Measurements from ENCODE around the gene PRKRA.
"Not testable (repeated sequence)": the region's sequence is repeated elsewhere in the genome, so short reads cannot be mapped to it uniquely, and the experiment has no call there.

The PRKRA gene

DNA sequence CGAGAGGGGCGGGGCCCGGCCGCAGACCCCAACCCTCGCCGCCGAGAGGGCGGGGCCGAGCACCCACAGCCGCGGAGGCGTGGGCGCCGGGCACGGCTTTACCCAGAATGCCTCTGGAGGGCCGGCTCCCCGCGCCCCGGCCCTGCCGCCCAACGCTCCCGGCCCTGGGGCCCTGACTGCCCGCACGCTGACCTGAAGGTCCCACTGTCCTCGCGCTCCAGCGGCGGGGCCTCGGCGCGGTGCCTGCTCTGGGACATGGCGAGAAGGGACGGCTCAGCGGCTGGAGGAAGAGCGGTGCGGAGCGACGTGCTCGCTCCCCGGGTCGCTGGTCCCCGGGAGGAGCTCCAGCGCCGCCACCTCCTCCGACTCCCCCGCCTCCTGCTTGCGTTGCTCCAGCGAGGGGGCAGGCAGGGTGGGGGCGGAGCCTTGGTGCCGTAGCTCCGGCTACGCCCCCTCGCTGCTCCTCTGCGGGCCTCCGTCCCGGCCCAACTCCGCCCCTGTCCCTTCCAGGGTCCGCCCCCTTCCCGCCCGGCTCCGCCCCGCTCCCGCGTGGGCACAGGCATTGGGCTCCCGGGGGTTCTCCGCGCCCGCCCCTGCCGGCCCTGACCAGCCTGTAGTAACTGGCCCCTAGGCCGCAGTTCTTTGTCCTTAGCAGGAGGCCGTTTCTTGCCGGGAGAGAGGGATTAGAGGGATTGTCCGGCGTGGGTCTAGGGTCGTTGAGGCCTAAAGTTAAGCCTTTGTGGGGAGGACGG lies at the start of gene PRKRA, which contains the start of gene PJVK:
Gene PRKRA, minus strand, starts transcription at position 402 of the 752 bp plus-strand sequence. Its CDS starts 145 bp downstream, at position 257.
Gene PJVK, plus strand, starts transcription at position 605 of the 752 bp plus-strand sequence. CDS start 2,032 bp downstream, outside the sequence.
- peak; percentile 95 for DNase-seq (ENCODE audit: low read depth)

DNA sequence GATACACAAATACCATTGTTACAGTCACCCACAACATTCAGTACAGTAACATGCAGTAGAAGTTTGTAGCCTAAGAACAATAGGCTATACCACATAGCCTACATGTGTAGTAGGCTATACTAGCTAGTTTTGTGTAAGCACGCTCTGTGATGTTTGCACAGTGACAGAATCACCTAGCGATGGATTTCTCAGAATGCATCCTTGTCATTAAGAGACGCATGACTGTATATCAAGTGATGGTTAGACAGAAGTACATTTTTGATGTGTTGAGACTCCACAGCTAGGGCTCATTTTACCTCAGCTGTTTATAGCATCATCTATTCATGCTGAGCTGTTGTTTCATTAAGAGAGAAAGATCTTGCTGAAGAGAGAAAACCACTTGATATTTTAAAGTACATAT lies 48.7 kb upstream of the PRKRA start:
- DNase-seq (ENCODE audit: low read depth), result no peak

DNA sequence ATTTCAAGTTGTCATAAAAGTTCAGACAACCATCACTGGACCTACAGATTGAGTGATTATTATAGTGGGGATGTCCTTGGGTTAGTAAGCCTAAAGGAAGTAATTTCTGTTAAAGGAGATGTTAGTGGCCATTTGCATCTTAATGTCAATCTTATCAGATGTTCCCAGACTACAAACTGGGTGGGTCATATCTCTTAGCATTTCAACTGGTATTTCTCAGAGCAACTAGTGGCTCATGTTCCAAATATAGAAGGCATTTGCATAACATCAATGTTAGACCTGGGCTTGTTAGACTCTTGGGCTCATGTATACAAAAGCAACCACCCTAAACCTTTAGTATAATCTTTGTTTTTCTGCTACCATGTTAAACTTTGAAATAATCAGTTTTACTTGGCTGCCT lies 47.2 kb upstream of the PRKRA start:
- no peak for DNase-seq (ENCODE audit: low read depth)

DNA sequence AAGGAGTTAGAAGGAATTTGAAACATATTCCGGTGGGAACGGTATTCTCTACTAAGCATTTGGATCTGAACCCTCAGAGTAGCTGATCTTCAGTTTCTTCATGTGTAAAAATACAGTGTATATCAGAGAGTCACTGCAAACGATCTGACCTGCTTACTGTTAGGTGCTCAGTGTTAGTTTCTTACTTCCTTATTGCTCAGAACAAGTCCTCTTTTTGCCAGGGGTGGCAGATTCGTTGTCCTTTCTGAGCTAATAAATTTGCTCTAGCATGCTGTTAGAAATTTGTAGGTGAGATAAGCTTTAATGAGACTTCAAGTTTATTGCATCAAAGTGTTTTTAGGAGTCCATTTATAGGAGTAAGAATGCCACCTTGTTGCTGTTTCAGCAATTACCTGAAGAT lies 45.1 kb upstream of the PRKRA start:
- no peak for DNase-seq (ENCODE audit: low read depth)

DNA sequence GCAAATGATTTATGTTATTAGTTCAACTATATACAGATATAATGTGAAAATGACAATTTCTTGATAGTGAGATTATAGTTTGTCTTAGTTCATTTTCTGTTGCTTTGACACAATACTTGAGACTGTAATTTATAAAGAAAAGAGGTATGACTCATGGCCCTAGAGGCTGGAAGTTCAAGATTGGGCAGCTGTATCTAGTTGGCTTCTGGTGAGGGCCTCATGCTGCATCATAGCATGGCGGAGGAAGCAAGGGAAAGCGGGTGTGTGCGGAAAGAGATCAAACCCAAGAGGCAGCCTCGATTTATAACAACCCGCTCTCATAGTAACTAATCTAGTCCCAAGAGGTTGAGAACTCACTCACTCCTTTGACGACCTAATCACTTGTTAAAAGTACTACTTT lies 40.6 kb upstream of the PRKRA start:
- no peak for DNase-seq (ENCODE audit: low read depth)

DNA sequence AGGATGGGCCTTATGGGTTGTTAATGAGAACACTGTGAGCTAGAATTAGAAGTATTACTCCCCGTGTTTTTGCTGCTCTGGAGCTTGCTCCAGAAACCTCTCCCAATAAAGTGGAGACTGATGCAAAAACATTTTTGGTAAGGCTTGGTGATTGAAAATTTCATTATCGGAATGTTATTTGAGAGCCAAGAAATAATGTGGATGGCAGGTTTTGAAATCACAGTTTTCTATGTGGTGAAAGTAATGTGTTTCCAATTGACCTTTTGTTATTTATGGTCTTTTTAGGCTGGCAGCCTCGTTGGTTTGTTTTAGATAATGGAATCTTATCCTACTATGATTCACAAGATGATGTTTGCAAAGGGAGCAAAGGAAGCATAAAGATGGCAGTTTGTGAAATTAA lies 34.4 kb upstream of the PRKRA start:
- no peak for DNase-seq (ENCODE audit: low read depth)

DNA sequence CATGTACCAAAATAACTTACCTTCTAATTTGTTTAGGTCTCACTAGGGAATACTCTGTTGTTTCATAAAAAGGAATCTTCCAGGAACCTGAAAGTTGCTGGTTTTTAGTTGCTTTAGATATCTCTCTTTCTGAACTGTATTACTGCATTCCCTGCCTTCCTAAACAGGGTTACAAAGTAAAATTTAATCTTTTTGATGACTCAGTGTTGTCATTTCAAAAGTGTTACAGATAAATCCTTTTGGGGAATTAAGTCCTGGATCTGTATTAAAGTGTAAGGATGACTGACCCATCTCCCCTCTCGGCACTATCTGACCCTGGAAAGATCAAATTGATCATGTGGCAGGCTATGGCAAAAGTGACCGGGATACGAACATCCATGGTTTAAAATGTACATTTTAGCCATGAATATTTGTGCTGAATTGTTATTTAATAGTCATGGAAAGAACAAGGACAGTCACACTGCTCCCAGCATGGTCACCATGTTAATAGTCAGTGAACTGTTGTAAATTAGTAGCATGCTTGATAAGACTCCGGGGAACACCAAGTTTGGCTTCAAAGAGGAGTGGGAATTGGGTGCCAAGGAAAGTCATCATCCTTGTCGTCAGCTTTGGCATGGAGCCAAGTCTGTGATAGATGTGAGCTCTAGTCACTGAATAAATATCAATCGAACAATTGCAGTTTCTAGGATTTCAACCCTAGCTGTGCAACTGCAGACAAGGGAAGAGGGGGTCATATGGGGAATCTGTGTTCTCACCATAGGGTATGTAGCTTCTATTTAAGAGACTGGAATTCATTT lies 33.5 kb upstream of the PRKRA start:
- no peak for DNase-seq (ENCODE audit: low read depth)

DNA sequence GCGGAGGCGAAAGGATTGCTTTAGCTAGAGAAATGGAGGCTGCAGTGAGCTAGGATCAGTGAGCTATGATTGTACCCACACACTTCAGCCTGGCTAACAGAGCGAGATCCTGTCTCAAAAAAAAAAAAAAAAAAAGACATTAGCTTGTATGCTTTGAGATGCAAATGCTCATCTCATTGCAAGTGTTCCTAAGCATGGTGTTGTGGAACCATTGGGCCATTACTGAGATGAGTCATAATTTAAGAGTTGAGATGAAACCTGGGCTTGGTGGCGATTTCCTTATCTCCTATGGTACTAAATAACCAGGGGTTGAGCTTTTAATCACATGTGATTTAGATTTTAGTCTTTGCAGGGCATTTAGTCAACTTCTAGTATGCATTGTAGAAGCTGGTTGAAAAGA lies 31.5 kb upstream of the PRKRA start:
- no peak for DNase-seq (ENCODE audit: low read depth)

DNA sequence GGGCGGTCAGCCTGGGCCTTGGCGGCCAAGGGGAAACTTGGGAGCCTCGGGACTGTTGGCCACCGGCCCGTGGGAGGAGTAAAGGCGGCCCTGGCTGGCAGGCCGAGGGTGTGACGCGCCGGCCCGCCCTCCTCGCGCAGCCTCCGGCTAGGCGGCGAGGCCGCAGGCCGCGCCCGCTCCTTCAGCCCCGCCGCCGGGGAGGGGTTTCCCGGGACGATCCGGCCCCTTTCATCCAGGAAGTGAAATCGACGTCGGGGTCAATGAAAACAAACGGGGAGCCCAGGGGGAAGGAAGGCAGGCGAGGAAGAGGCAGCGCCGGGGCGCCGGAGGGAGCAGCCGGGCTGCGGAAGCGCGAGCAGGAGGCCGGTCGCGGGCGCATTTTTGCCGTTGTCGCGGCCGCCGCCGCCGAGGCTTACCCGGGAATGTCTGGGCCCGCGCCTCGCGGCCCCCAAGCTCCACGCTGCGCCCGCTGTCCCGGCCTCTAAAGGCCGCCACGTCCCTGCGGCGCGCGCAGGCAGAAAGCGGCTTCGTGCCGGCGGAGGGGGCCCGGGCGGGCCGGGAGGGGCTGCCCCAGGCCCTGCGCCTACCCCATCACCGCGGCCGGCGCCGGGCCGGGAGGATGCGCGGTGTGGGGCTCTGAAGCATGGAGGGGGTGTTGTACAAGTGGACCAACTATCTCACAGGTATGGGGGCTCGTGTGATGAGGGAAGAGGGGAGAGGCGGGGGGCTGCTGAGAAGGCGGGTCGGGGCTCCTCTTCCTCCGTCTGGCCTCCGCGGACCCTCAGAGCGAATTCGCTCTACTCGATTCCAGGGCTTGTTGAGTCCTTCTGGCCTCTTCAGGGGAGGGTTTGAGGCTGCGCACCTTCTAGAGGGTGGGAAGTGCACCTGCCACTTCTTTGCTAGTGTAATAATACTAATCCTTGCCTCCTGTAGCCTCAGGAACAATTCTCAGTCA lies 29.5 kb upstream of the PRKRA start, which contains the start of gene PLEKHA3:
Gene PLEKHA3, plus strand, starts transcription at position 231 of the 955 bp plus-strand sequence. Its CDS starts 413 bp downstream, at position 644.
- DNase-seq (ENCODE audit: low read depth), result peak; percentile 55

DNA sequence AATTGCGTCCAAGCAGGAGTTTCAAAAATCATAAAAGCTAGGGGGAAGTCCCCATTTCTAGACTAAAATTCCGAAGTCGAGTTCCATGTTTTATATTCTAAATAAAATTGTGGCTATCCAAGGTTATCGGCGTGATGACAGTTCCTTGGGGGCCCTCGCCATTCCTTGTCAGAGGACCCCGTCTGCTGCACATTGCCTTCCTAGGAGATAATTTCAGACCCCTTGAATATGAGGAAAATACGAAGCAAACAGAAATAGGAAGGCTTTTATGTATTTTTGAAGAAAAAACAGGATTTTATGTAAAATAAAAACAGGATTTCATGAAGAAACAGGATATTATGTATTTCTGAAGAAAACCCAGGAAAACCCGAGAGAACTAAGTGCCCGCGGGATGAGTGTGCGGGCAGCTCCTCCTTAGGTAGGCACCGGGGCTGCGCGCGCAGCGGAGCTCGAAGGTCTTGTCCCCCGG lies 28.8 kb upstream of the PRKRA start:
- no peak for DNase-seq (ENCODE audit: low read depth)

DNA sequence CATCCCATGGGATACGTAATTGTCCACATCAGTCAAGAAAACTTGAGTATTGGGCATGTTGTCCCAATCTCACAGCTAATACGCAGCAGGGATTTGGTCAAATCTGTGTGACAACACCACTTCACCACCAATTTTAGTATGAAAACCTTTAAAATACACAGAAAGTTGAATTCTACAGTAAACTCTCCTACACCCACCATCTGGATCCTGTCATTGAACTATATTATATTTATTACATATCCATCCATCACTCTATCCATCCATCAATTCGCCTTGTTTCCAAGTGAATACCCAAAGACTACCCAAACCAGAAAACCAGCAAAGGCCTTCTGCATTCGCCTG lies 28.3 kb upstream of the PRKRA start:
- no peak for DNase-seq (ENCODE audit: low read depth)

DNA sequence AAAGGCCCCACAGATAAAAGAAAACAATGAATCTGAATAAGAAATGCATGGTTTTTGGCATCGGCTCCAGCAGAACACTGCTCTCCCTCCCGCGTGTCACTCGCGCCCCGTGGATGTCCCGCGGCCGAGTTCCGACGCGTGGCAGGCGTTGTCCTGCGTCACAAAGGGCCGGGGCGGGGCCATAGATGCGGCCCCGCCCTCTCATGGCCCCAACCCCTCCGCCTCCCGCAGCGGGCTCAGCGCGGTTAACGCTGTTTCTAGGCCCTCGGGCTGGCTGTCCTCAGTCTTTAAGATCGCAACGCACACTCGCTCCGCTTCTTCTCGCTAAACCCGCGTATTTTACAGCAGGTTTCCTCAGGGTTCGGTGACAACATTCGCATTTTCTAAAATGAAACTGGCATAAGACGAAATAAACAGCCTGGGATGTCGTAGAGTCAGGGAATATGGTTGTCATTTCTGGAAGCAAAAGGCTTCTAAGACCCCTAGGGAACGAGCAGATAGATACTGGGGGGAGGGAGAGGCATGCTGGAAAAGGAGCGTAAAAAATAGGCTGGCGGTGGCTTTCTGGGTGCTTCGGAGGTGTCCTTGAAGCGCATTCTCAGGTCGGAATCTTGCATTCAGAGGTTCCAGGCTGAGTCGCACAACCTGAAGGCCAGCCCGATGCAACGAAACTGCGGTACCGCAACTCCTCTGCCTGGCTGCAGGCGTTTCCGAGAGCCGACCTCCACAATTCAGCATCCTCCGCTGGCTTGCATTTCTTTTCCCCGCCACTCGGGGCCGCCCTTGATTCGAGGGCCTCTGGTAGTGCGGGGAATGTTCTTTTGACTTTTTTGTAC lies 27.7 kb upstream of the PRKRA start, which contains the start of gene FKBP7:
Gene FKBP7, minus strand, starts transcription at position 162 of the 836 bp plus-strand sequence. Its CDS starts 101 bp downstream, at position 61.
- DNase-seq (ENCODE audit: low read depth), result peak; percentile 76

DNA sequence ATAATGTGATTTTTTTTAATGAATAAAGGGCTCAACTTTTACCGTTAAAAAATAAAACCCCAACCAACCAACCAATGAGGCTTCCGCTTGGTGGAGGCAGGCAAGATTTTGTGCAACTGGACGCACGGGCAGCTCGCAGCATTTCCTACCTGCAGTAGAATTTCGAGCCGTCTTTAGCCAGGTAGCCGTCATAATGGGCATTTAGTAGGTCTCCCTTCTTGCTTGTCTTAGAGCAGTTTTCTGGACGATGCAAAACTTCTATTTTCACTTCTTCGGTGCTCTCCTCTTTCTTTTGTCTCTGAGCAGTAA lies 27.1 kb upstream of the PRKRA start:
- no peak for DNase-seq (ENCODE audit: low read depth)

DNA sequence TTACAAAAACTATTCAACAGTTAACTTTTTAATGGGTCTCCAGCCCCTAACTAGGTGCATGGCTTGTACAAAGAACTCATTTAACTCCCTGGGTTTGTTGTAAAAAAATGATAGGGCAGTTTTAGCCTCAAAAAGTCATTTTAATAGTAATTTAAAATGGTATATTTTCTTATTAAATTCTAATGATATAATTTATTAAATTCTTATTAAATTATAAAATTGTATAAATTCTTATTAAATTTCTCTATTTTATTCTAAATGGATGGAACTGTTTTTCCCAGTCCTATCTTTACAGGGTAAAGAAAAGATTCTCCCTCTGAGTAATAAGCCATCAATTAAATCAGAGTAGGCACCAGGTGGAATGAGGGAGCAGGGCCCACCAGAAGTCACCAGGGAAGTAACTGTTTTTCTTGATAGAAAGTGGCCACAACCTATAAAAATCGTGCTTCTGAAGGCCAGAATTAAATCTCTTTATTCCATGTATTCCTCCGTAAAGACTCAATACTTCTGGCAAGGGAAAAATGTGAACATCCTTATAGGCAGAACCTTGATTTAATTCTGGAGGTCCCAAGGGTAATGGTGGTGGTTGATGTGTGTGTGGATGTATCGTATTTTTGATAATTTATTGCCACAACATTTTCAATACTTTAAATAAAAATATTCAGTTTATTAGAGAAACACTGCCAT lies 26.6 kb upstream of the PRKRA start:
- DNase-seq (ENCODE audit: low read depth), result no peak

DNA sequence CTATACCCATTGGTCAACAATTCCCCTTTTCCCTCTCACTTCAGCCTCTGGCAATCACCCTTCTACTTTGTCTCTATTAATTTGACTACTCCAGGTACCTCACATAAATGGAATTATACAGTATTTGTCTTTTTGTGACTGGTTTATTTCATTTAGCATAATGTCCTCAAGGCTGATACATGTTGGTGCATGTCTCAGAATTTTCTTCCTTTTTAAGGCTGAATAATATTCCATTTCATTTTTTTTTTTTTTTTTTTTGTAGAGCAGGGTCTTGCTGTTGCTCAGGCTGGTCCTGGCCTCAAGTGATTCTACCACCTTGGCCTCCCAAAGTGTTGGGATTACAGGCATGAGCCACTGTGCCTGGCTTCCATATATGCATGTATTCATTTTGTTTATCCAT lies 25.5 kb upstream of the PRKRA start:
- DNase-seq (ENCODE audit: low read depth), result no peak

DNA sequence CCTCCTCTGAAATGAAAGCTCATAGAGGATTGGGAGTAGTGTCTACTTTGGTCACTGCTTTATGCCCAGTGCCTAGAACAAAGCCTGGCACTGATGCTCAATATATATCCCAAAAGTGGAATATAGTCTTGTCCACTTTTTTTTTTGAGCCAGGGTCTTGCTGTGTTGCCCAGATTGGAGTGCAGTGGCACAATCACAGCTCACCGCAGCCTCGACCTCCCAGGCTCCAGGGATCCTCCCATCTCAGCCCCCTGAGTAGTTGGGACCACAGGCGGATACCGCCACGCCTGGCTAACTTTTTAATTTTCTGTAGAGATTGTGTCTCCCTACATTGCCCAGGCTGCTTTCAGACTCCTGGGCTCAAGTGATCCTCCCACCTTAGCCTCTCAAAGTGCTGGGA lies 23.6 kb upstream of the PRKRA start:
- DNase-seq (ENCODE audit: low read depth), result no peak

DNA sequence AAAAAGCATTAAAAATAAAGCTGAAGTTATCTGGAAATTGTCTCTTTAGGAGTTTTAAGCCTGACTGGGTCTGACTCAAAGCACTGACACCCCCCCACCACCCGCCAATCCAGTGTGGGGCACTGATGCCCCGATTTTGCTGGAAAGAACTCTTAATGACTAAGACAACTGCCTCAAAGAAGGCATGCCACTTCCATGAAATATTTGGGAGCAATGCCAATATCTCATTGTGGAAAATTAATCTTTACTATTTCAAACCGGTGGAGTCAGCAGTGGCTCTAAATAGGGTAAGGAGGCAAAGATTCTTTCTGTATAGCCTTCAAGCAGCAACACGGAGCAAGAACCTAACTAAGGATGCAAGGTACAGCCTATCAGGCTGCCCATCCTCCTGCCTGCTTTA lies 23.0 kb upstream of the PRKRA start:
- DNase-seq (ENCODE audit: low read depth), result no peak

DNA sequence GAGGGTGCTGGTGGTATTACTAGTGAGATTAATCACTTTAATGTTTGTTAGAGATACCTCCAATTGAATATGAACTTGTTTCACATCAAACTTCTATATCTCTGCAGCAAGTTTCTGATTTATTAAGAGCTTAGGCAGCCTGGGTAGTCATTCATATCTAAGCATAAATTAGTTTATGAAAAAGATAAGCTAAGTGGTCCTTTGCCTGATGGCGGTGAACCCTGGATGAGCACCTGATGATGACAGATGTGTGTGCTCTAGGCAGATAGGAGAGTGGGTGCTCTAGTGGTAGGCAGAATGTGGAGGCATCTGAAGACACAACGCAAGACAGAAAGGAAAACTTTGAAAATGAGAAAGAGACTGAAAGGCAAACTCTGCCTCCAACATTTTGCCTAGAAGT lies 22.4 kb upstream of the PRKRA start:
- DNase-seq (ENCODE audit: low read depth), result no peak

DNA sequence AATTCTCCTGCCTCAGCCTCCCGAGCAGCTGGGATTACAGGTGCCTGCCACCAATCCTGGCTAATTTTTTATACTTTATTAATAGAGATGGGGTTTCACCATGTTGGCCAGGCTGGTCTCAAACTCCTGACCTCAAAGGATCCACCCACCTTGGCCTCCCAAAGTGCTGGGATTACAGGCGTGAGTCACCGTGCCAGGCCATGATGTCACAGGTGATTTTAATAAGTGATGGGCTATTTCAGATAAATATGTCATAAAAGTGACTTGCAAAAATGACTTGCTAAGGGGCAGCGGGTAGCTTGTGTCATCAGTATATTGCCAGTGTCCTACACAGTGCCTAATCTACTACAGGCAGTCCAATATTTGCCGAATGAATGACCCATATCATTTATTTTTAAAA lies 20.3 kb upstream of the PRKRA start:
- DNase-seq (ENCODE audit: low read depth), result not testable (repeated sequence)

DNA sequence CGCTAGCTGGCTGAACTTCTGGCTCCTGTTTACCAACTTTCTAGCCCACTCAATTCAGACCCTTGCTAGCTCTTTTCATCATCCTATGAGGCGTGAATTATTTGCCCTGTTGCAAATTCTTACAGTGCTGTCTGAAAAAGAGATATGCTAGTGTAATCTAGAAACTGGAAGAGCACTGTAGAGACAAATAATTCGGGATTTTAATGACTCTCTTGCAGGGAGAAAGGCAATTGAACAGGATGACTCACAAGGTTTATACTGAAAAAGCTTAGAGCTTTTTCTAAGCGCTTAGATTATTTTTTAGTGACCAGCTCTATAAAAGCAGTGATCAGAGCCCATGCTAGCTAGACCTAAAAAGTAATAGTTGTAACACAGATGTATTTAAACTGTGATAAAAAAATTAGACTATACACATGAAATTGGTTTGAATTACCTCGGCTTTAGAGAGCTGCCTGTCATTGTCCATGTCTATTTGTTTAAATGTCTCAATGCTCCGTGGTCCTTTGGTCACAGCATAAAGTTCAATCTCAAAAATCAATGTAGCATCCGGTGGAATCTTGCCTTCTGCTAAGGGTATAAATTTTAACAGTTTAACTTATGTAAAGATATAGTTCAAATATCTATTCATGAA lies 18.4 kb upstream of the PRKRA start:
- DNase-seq (ENCODE audit: low read depth), result no peak
